ENCODE measurements around the gene FYTTD1.
A peak's percentile ranks its signal among the peaks of the same experiment; 100 is the strongest.
"Not testable (repeated sequence)": the region's sequence is repeated elsewhere in the genome, so short reads cannot be mapped to it uniquely, and the experiment has no call there.

Gene FYTTD1

DNA sequence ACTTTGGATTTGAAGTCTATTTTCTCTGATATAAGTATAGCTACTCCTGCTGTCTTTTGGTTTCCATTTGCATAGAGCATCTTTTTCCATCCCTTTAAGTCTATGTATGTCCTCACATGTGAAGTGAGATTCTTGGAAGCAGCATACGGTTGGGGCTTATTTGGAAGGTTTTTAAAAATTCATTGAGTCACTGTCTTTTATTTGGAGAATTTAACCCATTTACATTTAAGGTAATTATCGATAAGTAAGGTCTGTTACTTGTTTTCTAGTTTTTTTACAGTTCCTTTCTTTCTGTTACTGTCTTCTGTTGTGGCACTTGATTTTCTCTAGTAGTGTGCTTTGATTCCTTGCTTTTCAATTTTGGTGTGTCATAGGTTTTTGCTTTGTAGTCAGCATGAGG lies 26.9 kb upstream of the FYTTD1 start:
- in situ Hi-C loops (cut with HindIII; ENCODE audit: low pct_ligation_motif_present, low sequenced_read_pairs): no loop called here
- Histone ChIP-seq H3K27me3 (replicated peaks) (no peaks in the 10 kb centered on the region), H3K4me3 (ENCODE audit: low read depth, low read length) (no peak overlapping the region), H3K36me3 (replicated peaks) (no peaks in the 10 kb centered on the region), H3K27ac (no peak overlapping the region)
- no peak for DNase-seq
- TF ChIP-seq, protein P1, sequence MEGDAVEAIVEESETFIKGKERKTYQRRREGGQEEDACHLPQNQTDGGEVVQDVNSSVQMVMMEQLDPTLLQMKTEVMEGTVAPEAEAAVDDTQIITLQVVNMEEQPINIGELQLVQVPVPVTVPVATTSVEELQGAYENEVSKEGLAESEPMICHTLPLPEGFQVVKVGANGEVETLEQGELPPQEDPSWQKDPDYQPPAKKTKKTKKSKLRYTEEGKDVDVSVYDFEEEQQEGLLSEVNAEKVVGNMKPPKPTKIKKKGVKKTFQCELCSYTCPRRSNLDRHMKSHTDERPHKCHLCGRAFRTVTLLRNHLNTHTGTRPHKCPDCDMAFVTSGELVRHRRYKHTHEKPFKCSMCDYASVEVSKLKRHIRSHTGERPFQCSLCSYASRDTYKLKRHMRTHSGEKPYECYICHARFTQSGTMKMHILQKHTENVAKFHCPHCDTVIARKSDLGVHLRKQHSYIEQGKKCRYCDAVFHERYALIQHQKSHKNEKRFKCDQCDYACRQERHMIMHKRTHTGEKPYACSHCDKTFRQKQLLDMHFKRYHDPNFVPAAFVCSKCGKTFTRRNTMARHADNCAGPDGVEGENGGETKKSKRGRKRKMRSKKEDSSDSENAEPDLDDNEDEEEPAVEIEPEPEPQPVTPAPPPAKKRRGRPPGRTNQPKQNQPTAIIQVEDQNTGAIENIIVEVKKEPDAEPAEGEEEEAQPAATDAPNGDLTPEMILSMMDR (IDR thresholded peaks at IDR 0.05; ENCODE audit: low read depth, low read length, missing control alignments): no peak

DNA sequence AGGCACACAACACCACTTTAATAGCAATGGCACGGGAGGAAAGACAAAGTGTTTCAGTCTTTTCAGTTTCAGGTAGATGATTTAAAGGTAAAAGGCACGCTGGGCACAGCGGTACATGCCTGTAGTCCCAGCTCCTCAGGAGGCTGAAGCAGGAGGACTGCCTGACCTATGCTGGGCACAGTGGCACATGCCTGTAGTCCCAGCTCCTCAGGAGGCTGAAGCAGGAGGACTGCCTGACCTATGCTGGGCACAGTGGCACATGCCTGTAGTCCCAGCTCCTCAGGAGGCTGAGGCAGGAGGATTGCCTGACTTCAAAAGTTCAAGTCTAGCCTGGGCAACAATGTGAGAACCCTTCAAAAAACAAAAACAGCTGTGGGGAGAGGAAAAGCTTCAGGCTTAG lies 21.8 kb upstream of the FYTTD1 start:
- H3K4me3 ChIP-seq (ENCODE audit: low read depth, low read length); H3K27me3 ChIP-seq (replicated peaks); DNase-seq; in situ Hi-C loops (cut with HindIII; ENCODE audit: low pct_ligation_motif_present, low sequenced_read_pairs); H3K36me3 ChIP-seq (replicated peaks); H3K27ac ChIP-seq: not testable (repeated sequence)

DNA sequence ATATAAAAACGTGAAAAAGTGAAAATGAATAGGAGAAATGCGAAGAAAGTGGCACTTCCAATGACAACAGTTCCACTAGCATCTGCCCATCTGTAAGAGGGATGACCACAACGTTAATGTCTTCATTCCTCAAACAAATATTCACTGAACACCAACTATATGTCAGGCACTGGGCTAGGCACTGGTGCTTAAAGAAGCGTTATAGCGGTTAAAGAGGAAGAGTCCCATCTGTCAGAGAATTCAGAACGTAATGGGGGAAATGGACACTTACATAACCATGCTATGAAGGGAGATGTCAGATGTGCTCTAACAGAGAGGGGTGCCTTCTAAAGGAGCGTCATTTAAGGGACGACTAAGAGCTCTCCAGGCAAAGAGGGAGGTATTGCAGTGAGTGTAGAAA lies 21.2 kb upstream of the FYTTD1 start:
- TF ChIP-seq, protein P1 (IDR thresholded peaks at IDR 0.05; ENCODE audit: low read depth, low read length, missing control alignments): no peak
- DNase-seq: no peak
- Histone ChIP-seq H3K27ac (no peak overlapping the region), H3K27me3 (replicated peaks) (no peaks in the 10 kb centered on the region), H3K36me3 (replicated peaks) (no peaks in the 10 kb centered on the region), H3K4me3 (ENCODE audit: low read depth, low read length) (no peak overlapping the region)
- in situ Hi-C loops (cut with HindIII; ENCODE audit: low pct_ligation_motif_present, low sequenced_read_pairs): no loop called here

DNA sequence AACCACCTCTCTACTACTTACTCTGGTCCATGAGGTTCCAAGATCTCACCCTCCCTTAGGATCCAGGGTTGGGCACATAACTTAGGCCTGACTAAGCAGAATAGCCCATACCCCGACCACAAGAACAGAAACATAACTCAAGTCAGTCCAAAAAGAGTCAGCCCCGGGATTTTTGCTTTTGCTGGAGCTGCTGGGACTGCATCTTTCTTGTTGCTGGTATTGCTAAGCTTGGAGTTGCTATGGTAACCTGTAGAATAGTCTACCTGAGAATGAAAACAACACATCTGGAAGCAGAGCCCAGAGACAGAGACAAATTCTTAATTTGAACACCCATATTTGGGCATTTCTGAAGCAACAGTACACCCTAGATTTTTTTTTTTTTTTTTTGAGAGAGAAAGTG lies 19.5 kb upstream of the FYTTD1 start:
- peak overlapping the region; percentile 63 for H3K27ac ChIP-seq
- DNase-seq: peak; percentile 85
- H3K4me3 ChIP-seq (ENCODE audit: low read depth, low read length): no peak overlapping the region
- no peaks in the 10 kb centered on the region for H3K36me3 ChIP-seq (replicated peaks)
- in situ Hi-C loops (cut with HindIII; ENCODE audit: low pct_ligation_motif_present, low sequenced_read_pairs): no loop called here
- TF ChIP-seq, protein P1 (IDR thresholded peaks at IDR 0.05; ENCODE audit: low read depth, low read length, missing control alignments): no peak
- no peaks in the 10 kb centered on the region for H3K27me3 ChIP-seq (replicated peaks)

DNA sequence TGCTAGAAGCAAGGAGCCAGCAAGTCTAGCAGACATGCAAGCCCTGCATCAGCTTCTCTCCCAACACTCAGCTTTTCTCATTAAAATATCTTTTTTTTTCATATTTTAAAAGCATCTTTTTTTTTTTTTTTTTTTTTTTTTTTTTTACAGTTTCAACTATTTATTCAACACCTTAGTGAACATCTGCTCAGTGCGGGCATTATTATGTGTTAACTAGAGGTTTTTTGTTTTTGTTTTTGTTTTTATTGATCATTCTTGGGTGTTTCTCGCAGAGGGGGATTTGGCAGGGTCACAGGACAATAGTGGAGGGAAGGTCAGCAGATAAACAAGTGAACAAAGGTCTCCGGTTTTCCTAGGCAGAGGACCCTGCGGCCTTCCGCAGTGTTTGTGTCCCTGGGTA lies 18.9 kb upstream of the FYTTD1 start:
- DNase-seq; H3K27me3 ChIP-seq (replicated peaks); in situ Hi-C loops (cut with HindIII; ENCODE audit: low pct_ligation_motif_present, low sequenced_read_pairs); H3K27ac ChIP-seq; H3K4me3 ChIP-seq (ENCODE audit: low read depth, low read length); H3K36me3 ChIP-seq (replicated peaks): not testable (repeated sequence)

DNA sequence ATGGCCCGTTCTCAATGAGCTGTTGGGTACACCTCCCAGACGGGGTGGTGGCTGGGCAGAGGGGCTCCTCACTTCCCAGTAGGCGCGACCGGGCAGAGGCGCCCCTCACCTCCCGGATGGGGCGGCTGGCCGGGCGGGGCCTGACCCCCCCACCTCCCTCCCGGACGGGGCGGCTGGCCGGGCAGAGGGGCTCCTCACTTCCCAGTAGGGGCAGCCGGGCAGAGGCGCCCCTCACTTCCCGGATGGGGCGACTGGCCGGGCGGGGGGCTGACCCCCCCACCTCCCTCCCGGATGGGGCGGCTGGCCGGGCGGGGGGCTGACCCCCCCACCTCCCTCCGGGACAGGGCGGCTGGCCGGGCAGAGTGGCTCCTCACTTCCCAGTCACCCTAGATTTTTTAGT lies 18.2 kb upstream of the FYTTD1 start:
- H3K36me3 ChIP-seq (replicated peaks); H3K4me3 ChIP-seq (ENCODE audit: low read depth, low read length); H3K27me3 ChIP-seq (replicated peaks); DNase-seq; in situ Hi-C loops (cut with HindIII; ENCODE audit: low pct_ligation_motif_present, low sequenced_read_pairs); H3K27ac ChIP-seq: not testable (repeated sequence)

DNA sequence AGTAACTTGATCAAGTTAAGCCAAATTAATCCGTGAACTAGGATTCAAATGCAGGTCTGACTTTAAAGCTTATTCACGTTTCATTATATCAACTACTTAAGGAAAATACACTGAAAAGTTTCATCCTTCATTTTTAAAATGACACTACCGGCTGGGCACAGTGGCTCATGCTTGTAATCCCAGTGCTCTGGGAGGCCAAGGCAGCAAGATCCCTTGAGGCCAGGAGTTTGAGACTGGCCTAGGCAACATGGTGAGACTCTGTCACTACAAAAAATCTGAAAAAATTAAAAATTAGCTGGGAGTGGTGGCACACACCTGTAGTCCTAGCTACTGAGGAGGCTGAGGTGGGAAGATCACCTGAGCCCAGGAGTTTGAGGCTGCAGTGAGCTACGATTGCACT lies 16.6 kb upstream of the FYTTD1 start:
- no peak overlapping the region for H3K27ac ChIP-seq
- in situ Hi-C loops (cut with HindIII; ENCODE audit: low pct_ligation_motif_present, low sequenced_read_pairs): no loop called here
- TF ChIP-seq, protein P1 (IDR thresholded peaks at IDR 0.05; ENCODE audit: low read depth, low read length, missing control alignments): no peak
- no peaks in the 10 kb centered on the region for H3K36me3 ChIP-seq (replicated peaks)
- no peaks in the 10 kb centered on the region for H3K27me3 ChIP-seq (replicated peaks)
- DNase-seq: no peak
- H3K4me3 ChIP-seq (ENCODE audit: low read depth, low read length): no peak overlapping the region

Measured in brain microvascular endothelial cell (primary cell).